Measurements from ENCODE around the gene OR13C9. TPM values are rescaled to one million over a fixed set of nuclear protein-coding genes. Genes with fewer than 3 reads are reported as not detected.
"Not testable (repeated sequence)": the region's sequence is repeated elsewhere in the genome, so short reads cannot be mapped to it uniquely, and the experiment has no call there.

OR13C9 gene, protein sequence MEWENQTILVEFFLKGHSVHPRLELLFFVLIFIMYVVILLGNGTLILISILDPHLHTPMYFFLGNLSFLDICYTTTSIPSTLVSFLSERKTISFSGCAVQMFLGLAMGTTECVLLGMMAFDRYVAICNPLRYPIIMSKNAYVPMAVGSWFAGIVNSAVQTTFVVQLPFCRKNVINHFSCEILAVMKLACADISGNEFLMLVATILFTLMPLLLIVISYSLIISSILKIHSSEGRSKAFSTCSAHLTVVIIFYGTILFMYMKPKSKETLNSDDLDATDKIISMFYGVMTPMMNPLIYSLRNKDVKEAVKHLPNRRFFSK
- not detected in 2 replicates for total RNA-seq

- Mint-ChIP-seq H3K36me3 (ENCODE audit: low read depth) (no peaks in the 10 kb centered on the region), H3K4me3 (no peak within 1 kb of the TSS), H3K4me1 (ENCODE audit: low read depth) (no peaks in the 10 kb centered on the region), H3K9me3 (no peaks in the 10 kb centered on the region), H3K27me3 (ENCODE audit: insufficient read depth) (no peaks in the 10 kb centered on the region), H3K27ac (no peak within 1 kb of the TSS)
- DNase-seq (ENCODE audit: low spot score) = no peak
- intact Hi-C loops (cut with micrococcal nuclease) = no loop called here
Observed at GRCh38 chr9:104618104-104618503, at the start of gene OR13C9. OR13C9 (minus strand) TSS chr9:104618204; CDS start chr9:104618204, 0 bp downstream.

- no peaks in the 10 kb centered on the region for H3K4me1 Mint-ChIP-seq (ENCODE audit: low read depth)
- intact Hi-C loops (cut with micrococcal nuclease) = no loop called here
- DNase-seq (ENCODE audit: low spot score) = no peak
Observed at GRCh38 chr9:104658496-104659195, 40.6 kb upstream of the OR13C9 start.

GRCh38 chr9:104635456-104635855 is 17.5 kb upstream of the OR13C9 start:
- no peaks in the 10 kb centered on the region for H3K27me3 Mint-ChIP-seq (ENCODE audit: insufficient read depth)
- intact Hi-C loops (cut with micrococcal nuclease) = no loop called here
- H3K9me3 Mint-ChIP-seq = peaks cover 6% of the 10 kb centered on the region
- no peaks in the 10 kb centered on the region for H3K4me1 Mint-ChIP-seq (ENCODE audit: low read depth)
- DNase-seq (ENCODE audit: low spot score) = no peak
- H3K27ac Mint-ChIP-seq = no peak overlapping the region
- no peak overlapping the region for H3K4me3 Mint-ChIP-seq
- H3K36me3 Mint-ChIP-seq (ENCODE audit: low read depth) = no peaks in the 10 kb centered on the region

More at GRCh38 chr9:104658496-104659195, 40.6 kb upstream of the OR13C9 start:
- Mint-ChIP-seq H3K27me3 (ENCODE audit: insufficient read depth) (peaks cover 4% of the 10 kb centered on the region), H3K27ac (no peak overlapping the region), H3K9me3 (no peaks in the 10 kb centered on the region), H3K36me3 (ENCODE audit: low read depth) (no peaks in the 10 kb centered on the region), H3K4me3 (no peak overlapping the region)

DNA sequence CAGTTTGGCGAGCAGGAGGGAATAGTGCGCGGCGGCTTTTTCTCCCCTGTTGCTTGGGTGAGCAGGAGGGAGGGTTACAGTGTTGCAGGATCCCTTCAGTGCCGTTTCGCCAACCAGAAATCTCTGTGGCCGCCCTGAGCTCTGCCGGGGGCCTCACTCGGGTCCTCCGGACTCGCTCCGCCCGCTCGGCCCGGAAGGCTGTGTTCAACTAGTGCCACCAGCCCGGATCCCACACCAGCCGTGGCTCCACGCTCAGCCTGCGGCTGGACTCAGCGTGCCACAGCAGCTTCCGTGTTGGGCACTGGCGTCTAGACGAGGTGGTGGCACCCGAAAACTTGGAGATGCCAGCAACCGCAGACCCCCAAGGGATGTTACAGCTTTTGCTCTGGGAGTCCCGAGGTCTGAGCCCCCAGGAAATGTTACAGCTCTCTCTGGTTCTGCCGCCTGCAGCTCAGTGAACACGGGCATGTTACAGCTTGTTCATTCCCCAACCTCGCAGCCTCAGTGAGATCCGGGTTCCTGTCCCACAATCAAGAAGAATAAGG is 16.0 kb upstream of the OR13C9 start:
- no peak for DNase-seq (ENCODE audit: low spot score)
- H3K27ac Mint-ChIP-seq = no peak overlapping the region
- peaks cover 4% of the 10 kb centered on the region for H3K9me3 Mint-ChIP-seq
- H3K36me3 Mint-ChIP-seq (ENCODE audit: low read depth) = no peaks in the 10 kb centered on the region
- H3K27me3 Mint-ChIP-seq (ENCODE audit: insufficient read depth) = no peaks in the 10 kb centered on the region
- intact Hi-C loops (cut with micrococcal nuclease) = no loop called here
- no peaks in the 10 kb centered on the region for H3K4me1 Mint-ChIP-seq (ENCODE audit: low read depth)
- no peak overlapping the region for H3K4me3 Mint-ChIP-seq

- H3K9me3 Mint-ChIP-seq; H3K4me3 Mint-ChIP-seq; H3K27ac Mint-ChIP-seq; H3K27me3 Mint-ChIP-seq (ENCODE audit: insufficient read depth); DNase-seq (ENCODE audit: low spot score); intact Hi-C loops (cut with micrococcal nuclease); H3K36me3 Mint-ChIP-seq (ENCODE audit: low read depth); H3K4me1 Mint-ChIP-seq (ENCODE audit: low read depth): not testable (repeated sequence)
Observed at GRCh38 chr9:104625964-104626363, 8.0 kb upstream of the OR13C9 start.

GRCh38 chr9:104617418-104617817 is 586 bp downstream of the OR13C9 start:
- Mint-ChIP-seq H3K4me1 (ENCODE audit: low read depth) (no peaks in the 10 kb centered on the region), H3K9me3 (no peaks in the 10 kb centered on the region), H3K4me3 (no peak overlapping the region), H3K27ac (no peak overlapping the region), H3K36me3 (ENCODE audit: low read depth) (no peaks in the 10 kb centered on the region), H3K27me3 (ENCODE audit: insufficient read depth) (no peaks in the 10 kb centered on the region)
- no peak for DNase-seq (ENCODE audit: low spot score)
- intact Hi-C loops (cut with micrococcal nuclease) = no loop called here

- no peak for DNase-seq (ENCODE audit: low spot score)
- Mint-ChIP-seq H3K4me1 (ENCODE audit: low read depth) (no peaks in the 10 kb centered on the region), H3K4me3 (no peak overlapping the region), H3K36me3 (ENCODE audit: low read depth) (no peaks in the 10 kb centered on the region), H3K27ac (no peak overlapping the region), H3K27me3 (ENCODE audit: insufficient read depth) (no peaks in the 10 kb centered on the region), H3K9me3 (no peaks in the 10 kb centered on the region)
- intact Hi-C loops (cut with micrococcal nuclease) = no loop called here
Observed at GRCh38 chr9:104611213-104611612, 6.8 kb downstream of the OR13C9 start.

DNA sequence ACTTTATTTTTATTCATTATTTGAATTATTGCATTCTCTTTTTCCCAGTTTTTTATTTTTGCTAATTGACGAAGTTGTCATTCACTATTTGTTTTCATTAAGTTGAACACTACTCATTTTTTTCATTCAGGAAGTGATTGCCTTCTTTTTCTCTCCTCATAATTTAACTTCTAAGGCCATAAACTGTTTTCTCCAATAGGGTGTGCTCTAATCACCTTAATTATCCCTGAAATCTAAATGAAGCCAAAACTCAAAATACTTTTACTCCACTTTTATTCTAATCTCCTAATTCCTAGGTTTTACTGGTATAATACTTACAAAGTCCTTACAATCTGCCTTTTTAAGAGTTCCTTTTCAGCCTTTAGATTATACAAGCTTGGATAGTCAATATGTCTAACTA is 9.7 kb downstream of the OR13C9 start:
- Mint-ChIP-seq H3K36me3 (ENCODE audit: low read depth) (no peaks in the 10 kb centered on the region), H3K9me3 (no peaks in the 10 kb centered on the region), H3K4me1 (ENCODE audit: low read depth) (no peaks in the 10 kb centered on the region), H3K27me3 (ENCODE audit: insufficient read depth) (no peaks in the 10 kb centered on the region), H3K4me3 (no peak overlapping the region), H3K27ac (no peak overlapping the region)
- intact Hi-C loops (cut with micrococcal nuclease) = no loop called here
- no peak for DNase-seq (ENCODE audit: low spot score)

GRCh38 chr9:104606152-104606551 is 11.9 kb downstream of the OR13C9 start:
- no peak overlapping the region for H3K27ac Mint-ChIP-seq
- no peak for DNase-seq (ENCODE audit: low spot score)
- no peaks in the 10 kb centered on the region for H3K27me3 Mint-ChIP-seq (ENCODE audit: insufficient read depth)
- intact Hi-C loops (cut with micrococcal nuclease) = no loop called here
- H3K4me3 Mint-ChIP-seq = no peak overlapping the region
- no peaks in the 10 kb centered on the region for H3K4me1 Mint-ChIP-seq (ENCODE audit: low read depth)
- H3K9me3 Mint-ChIP-seq = no peaks in the 10 kb centered on the region
- no peaks in the 10 kb centered on the region for H3K36me3 Mint-ChIP-seq (ENCODE audit: low read depth)

DNA sequence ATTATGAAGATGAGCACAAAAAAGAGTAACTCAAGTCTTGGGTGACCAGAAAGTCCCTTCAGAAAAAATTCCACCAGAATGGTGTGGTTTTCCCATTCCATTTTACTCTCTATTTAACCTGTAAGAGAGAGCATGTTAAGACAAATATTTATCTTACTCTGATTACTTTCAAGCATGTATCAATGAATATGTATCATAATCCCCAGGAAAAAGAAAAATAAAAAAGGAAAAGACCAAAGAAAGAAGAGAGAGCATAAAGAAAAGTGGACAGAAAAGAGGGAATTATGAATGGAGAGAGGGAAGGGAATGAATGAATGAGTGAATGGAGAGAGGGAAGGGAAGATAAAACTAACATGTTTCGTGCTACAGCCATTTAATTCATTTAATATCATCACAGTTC is 12.5 kb downstream of the OR13C9 start, which contains the start of gene OR13C2:
OR13C2 (minus strand) TSS at position 101 of the 400 bp plus-strand sequence; CDS start at position 101, 0 bp downstream.
- intact Hi-C loops (cut with micrococcal nuclease); H3K4me3 Mint-ChIP-seq; DNase-seq (ENCODE audit: low spot score); H3K4me1 Mint-ChIP-seq (ENCODE audit: low read depth); H3K27ac Mint-ChIP-seq; H3K27me3 Mint-ChIP-seq (ENCODE audit: insufficient read depth); H3K36me3 Mint-ChIP-seq (ENCODE audit: low read depth); H3K9me3 Mint-ChIP-seq: not testable (repeated sequence)

DNA sequence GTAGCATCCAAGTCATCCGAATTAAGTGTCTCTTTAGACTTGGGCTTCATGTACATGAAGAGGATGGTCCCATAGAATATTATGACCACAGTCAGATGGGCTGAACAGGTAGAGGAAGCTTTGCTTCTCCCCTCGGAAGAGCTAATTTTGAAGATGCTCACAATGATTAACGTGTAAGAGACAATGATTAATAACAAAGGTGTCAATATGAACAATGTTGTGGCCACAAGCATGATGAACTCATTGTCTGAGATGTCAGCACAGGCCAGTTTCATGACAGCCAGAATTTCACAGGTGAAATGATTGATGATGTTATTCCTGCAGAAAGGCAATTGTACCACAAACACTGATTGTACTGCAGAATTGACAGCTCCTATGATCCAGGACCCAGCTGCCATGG is 13.2 kb downstream of the OR13C9 start:
- H3K27me3 Mint-ChIP-seq (ENCODE audit: insufficient read depth) = no peaks in the 10 kb centered on the region
- DNase-seq (ENCODE audit: low spot score) = no peak

DNA sequence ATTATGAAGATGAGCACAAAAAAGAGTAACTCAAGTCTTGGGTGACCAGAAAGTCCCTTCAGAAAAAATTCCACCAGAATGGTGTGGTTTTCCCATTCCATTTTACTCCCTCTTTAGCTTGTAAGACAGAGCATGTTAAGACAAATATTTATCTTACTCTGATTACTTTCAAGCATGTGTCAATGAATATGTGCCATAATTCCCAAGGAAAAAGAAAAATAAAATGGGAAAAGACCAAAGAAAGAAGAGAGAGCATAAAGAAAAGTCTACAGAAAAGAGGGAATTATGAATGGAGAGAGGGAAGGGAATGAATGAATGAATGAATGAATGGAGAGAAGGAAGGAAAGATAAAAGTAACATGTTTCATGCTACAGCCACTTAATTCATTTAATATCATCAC is 18.7 kb downstream of the OR13C9 start, which contains the start of gene OR13C5:
OR13C5 (minus strand) TSS at position 101 of the 400 bp plus-strand sequence; CDS start at position 101, 0 bp downstream.
- H3K27ac Mint-ChIP-seq; intact Hi-C loops (cut with micrococcal nuclease); H3K9me3 Mint-ChIP-seq; H3K36me3 Mint-ChIP-seq (ENCODE audit: low read depth); DNase-seq (ENCODE audit: low spot score); H3K4me3 Mint-ChIP-seq; H3K4me1 Mint-ChIP-seq (ENCODE audit: low read depth); H3K27me3 Mint-ChIP-seq (ENCODE audit: insufficient read depth): not testable (repeated sequence)

More for the DNA sequence above, 13.2 kb downstream of the OR13C9 start:
- no peaks in the 10 kb centered on the region for H3K4me1 Mint-ChIP-seq (ENCODE audit: low read depth)
- H3K36me3 Mint-ChIP-seq (ENCODE audit: low read depth) = no peaks in the 10 kb centered on the region
- H3K27ac Mint-ChIP-seq = no peak overlapping the region
- no peak overlapping the region for H3K4me3 Mint-ChIP-seq
- intact Hi-C loops (cut with micrococcal nuclease) = no loop called here
- no peaks in the 10 kb centered on the region for H3K9me3 Mint-ChIP-seq

DNA sequence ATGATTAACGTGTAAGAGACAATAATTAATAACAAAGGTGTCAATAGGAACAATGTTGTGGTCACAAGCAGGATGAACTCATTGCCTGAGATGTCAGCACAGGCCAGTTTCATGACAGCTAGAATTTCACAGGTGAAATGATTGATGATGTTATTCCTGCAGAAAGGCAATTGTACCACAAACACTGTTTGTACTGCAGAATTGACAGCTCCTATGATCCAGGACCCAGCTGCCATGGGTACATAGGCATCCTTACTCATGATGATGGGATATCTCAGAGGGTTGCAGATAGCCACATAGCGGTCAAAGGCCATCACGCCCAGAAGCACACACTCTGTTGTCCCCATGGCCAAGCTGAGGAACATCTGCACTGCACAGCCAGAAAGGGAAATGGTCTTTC is 19.3 kb downstream of the OR13C9 start:
- H3K27ac Mint-ChIP-seq; DNase-seq (ENCODE audit: low spot score); H3K36me3 Mint-ChIP-seq (ENCODE audit: low read depth); intact Hi-C loops (cut with micrococcal nuclease); H3K27me3 Mint-ChIP-seq (ENCODE audit: insufficient read depth); H3K4me3 Mint-ChIP-seq; H3K4me1 Mint-ChIP-seq (ENCODE audit: low read depth); H3K9me3 Mint-ChIP-seq: not testable (repeated sequence)
